GM18507 (cell line): Measurements from ENCODE around the gene MIPOL1.
"Not testable (repeated sequence)": the region's sequence is repeated elsewhere in the genome, so short reads cannot be mapped to it uniquely, and the experiment has no call there.

Experiments
- DNase-seq: peaks from one replicate; pipeline ENCODE4 v3.0.0; 2011; ENCODE audit warnings: low read depth; ENCODE audit not compliant: insufficient read length; ENCODE audit errors: extremely low spot score
- FAIRE-seq: peaks from 2 replicates; lab custom pipeline; 2011; peaks lifted over from hg19 to GRCh38; lab: Jason Lieb, UNC

The MIPOL1 gene

GRCh38 chr14:37223947-37224474 is 26.3 kb downstream of the MIPOL1 start:
- FAIRE-seq (no peak), DNase-seq (no peak)

- not testable (repeated sequence) for DNase-seq, FAIRE-seq
Measured at GRCh38 chr14:37225668-37226067, 27.9 kb downstream of the MIPOL1 start.

GRCh38 chr14:37230551-37231194 is 32.9 kb downstream of the MIPOL1 start:
- DNase-seq: no peak
- no peak for FAIRE-seq

GRCh38 chr14:37232907-37233481 is 35.3 kb downstream of the MIPOL1 start:
- DNase-seq (no peak), FAIRE-seq (no peak)

GRCh38 chr14:37234222-37234621 is 36.5 kb downstream of the MIPOL1 start:
- DNase-seq (no peak), FAIRE-seq (no peak)

GRCh38 chr14:37236044-37236443 is 38.3 kb downstream of the MIPOL1 start:
- not testable (repeated sequence) for FAIRE-seq, DNase-seq

GRCh38 chr14:37237094-37237493 is 39.4 kb downstream of the MIPOL1 start:
- DNase-seq (no peak), FAIRE-seq (no peak)

- FAIRE-seq (no peak), DNase-seq (no peak)
Measured at GRCh38 chr14:37237735-37238200, 40.0 kb downstream of the MIPOL1 start.

GRCh38 chr14:37241198-37241597 is 43.5 kb downstream of the MIPOL1 start:
- no peak for FAIRE-seq
- DNase-seq: no peak

- FAIRE-seq (peak; percentile 12), DNase-seq (no peak)
Measured at GRCh38 chr14:37246427-37246829, 48.7 kb downstream of the MIPOL1 start.

GRCh38 chr14:37247791-37248461 is 50.2 kb downstream of the MIPOL1 start:
- DNase-seq (no peak), FAIRE-seq (no peak)

- no peak for FAIRE-seq
Measured at GRCh38 chr14:37251775-37252174, 54.0 kb downstream of the MIPOL1 start.

GRCh38 chr14:37252434-37252833 is 54.7 kb downstream of the MIPOL1 start:
- no peak for DNase-seq
- no peak for FAIRE-seq

More at GRCh38 chr14:37251775-37252174, 54.0 kb downstream of the MIPOL1 start:
- no peak for DNase-seq

- no peak for FAIRE-seq
- DNase-seq: no peak
Measured at GRCh38 chr14:37253905-37254304, 56.2 kb downstream of the MIPOL1 start.

- FAIRE-seq (no peak), DNase-seq (no peak)
Measured at GRCh38 chr14:37254411-37254947, 56.7 kb downstream of the MIPOL1 start.

- DNase-seq (no peak), FAIRE-seq (no peak)
Measured at GRCh38 chr14:37257501-37258070, 59.8 kb downstream of the MIPOL1 start.

GRCh38 chr14:37262649-37263048 is 64.9 kb downstream of the MIPOL1 start:
- no peak for DNase-seq

GRCh38 chr14:37263656-37264236 is 66.0 kb downstream of the MIPOL1 start:
- no peak for DNase-seq
- no peak for FAIRE-seq

More at GRCh38 chr14:37262649-37263048, 64.9 kb downstream of the MIPOL1 start:
- FAIRE-seq: no peak

- DNase-seq: no peak
- no peak for FAIRE-seq
Measured at GRCh38 chr14:37268788-37269187, 71.1 kb downstream of the MIPOL1 start.
